Hepatocyte (in vitro differentiated cells): Measurements from ENCODE around the gene CRKL.

Experiments used
- EZH2 ChIP-seq: fragments of 200-600 bp; sonication (generic); IDR thresholded peaks from 2 replicates; pipeline ENCODE4 v1.6.1; 2016; ENCODE audit warnings: antibody characterized with exemption, mild to moderate bottlenecking, borderline replicate concordance
- EZH2phosphoT487 ChIP-seq: fragments of 200-600 bp; sonication (generic); IDR thresholded peaks from one replicate; pipeline ENCODE4 v1.6.1; 2018; ENCODE audit warnings: antibody characterized with exemption, mild to moderate bottlenecking, low read depth, moderate library complexity; ENCODE audit not compliant: unreplicated experiment, severe bottlenecking
- TF ChIP-seq, protein P1 (sequence below): fragments of 200-600 bp; sonication (generic); IDR thresholded peaks from 2 replicates; pipeline ENCODE4 v1.5.1; 2016; ENCODE audit warnings: antibody characterized with exemption, mild to moderate bottlenecking; ENCODE audit not compliant: poor library complexity

DNA sequence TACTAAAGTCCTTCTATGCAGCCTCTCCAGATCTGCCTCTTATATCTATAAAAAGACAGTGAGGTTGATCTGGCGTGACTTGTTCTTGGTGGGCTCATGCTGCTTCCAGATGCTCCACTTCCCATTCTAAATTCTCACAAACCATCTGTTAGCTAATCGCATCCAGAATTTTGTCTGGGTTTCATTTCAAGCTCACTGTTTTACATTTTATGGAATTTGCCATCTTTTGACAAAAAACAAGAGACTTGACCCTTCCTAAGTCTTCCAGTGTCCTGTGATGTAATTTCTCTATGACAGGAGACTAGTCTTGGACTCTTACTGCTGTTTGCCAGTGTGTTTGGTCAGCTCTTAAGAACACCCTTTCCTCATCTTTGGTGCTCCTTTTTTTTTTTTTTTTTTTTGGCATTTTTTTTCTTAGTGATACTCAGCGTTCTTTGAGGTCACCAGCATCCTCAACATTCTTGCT is 23.0 kb downstream of the CRKL start:
- TF ChIP-seq EZH2 (no peak), EZH2phosphoT487 (no peak)
- TF ChIP-seq, protein P1, sequence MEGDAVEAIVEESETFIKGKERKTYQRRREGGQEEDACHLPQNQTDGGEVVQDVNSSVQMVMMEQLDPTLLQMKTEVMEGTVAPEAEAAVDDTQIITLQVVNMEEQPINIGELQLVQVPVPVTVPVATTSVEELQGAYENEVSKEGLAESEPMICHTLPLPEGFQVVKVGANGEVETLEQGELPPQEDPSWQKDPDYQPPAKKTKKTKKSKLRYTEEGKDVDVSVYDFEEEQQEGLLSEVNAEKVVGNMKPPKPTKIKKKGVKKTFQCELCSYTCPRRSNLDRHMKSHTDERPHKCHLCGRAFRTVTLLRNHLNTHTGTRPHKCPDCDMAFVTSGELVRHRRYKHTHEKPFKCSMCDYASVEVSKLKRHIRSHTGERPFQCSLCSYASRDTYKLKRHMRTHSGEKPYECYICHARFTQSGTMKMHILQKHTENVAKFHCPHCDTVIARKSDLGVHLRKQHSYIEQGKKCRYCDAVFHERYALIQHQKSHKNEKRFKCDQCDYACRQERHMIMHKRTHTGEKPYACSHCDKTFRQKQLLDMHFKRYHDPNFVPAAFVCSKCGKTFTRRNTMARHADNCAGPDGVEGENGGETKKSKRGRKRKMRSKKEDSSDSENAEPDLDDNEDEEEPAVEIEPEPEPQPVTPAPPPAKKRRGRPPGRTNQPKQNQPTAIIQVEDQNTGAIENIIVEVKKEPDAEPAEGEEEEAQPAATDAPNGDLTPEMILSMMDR, result no peak
